HG02970 (cell line): ENCODE results near the gene AOAH.

Source experiments
- ATAC-seq: cut with Tn5 transposase; IDR thresholded peaks from one replicate; pipeline ENCODE4 v1.9.1; 2021; ENCODE audit warnings: mild to moderate bottlenecking, moderate library complexity, moderate number of reproducible peaks; ENCODE audit not compliant: unreplicated experiment, low FRiP score

The AOAH gene

GRCh38 chr7:36567699-36568451 is 156.4 kb downstream of the AOAH start:
- ATAC-seq, result no peak

GRCh38 chr7:36565792-36566356 is 158.4 kb downstream of the AOAH start:
- ATAC-seq, result no peak

DNA sequence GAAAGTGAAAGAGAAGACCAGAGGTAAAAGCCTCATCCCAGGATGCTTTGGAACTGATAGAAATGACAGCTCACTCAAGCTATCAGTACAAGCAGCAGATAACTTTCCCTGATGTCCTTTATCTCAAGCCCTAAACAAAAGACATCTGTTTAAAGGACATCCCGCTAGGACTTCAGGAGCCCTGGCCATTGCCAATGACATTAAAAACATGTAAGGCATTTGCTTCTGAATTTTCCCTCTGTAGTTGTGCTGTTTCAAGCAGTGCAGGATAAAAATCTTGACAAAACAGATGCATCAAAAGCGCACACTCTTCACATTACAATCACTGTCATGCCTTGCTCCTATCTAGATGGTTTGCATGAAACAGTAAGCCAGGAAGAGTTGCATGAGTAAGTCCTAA is 159.8 kb downstream of the AOAH start:
- ATAC-seq, result no peak

- no peak for ATAC-seq
Measured at GRCh38 chr7:36563706-36564327, 160.5 kb downstream of the AOAH start.

GRCh38 chr7:36562121-36562520 is 162.2 kb downstream of the AOAH start:
- no peak for ATAC-seq

DNA sequence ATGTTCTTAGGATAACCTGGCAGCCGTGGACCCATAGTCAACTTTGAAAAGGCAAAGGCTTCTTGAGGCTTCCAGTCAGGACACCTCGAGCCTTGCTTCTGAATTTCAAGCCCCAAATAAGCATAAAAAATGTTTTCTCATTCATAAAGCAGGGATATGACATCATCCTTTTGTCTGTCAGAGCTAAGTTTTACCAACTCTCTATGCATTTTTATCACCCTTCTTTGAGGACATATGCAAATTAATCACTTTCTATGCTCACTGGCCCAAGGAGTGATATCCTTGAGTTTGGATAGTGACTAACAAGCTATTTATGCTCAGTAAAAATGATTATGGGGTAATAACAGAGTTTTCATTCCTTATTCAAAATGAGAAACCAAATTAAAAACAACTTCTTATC is 175.3 kb downstream of the AOAH start:
- no peak for ATAC-seq

GRCh38 chr7:36547416-36547815 is 176.9 kb downstream of the AOAH start:
- ATAC-seq, result no peak

DNA sequence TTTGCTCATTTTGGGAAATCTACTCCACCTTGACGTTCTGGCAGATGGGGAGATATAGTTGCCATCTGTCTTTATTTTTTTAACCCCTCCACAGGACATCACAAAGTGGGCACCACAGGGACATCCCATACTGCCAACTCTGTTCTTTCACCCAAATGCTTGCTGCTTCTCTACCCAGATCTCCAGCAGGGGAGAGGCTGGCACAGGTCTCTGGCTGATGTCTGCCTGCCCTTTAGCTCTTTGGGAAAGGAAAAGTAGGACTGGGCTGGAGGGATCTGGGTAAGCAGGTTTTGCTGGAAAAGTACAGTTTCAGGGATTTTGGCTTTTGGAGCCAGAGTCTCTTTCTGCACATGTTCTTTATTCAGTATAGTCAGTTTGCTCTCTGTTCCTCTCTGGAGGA is 178.0 kb downstream of the AOAH start:
- ATAC-seq, result no peak

DNA sequence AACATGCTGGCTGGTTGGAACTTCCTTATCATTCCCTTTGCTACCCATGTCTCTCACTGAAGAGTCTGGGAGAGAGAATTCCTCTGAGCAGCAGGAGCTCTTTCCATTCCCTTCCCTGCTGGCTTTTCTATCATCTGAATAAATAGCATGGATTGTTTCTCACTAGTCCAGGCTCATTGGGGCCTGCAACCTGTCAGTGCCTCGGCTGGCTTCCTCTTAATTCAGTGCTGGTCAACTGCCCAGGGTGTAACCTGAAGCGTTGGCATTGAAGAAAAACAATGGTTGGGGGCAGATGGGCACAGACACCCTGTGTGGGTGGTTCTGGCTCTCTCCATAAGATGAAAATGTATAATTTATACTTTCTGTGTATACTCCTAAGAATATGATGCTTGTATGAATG is 179.0 kb downstream of the AOAH start:
- no peak for ATAC-seq

- no peak for ATAC-seq
Measured at GRCh38 chr7:36538126-36538525, 186.2 kb downstream of the AOAH start.

DNA sequence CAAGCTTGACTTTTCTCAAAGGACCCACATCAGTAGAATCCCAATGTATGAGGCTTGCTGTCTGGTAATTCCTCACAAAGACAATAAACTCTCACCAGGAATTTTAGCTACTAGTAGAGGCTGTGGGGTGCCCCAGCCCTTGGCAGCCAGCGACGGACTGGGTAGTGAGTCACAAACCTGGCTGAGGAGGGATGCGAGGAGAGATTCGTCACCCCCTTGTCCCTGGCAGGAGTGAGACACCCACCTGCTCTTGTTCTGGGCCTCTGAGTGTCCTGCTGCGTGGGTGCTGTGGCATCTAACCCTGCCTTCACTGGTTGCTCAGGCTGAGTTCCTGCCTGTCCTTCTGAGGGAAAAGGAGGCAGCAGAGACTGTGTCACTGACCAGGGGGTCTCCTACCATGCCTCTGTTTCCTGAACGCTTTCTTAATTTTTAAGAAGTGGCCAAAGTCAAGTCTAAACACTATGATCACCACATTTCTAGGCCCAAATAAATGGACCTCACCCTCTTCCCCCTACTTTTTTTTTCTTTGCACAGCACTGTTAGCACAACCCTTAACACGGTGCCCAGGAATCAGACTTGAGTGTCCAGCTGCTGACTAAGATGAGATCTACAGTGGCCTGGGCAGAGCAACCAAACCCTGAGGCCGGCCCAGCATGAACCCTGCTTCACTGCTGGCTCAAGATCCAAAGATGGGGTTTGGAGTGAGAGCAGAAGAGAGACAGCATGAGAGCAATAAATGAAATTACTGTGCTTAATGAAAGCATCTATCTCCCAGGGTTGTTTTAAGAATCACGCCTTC is 188.2 kb downstream of the AOAH start:
- no peak for ATAC-seq

DNA sequence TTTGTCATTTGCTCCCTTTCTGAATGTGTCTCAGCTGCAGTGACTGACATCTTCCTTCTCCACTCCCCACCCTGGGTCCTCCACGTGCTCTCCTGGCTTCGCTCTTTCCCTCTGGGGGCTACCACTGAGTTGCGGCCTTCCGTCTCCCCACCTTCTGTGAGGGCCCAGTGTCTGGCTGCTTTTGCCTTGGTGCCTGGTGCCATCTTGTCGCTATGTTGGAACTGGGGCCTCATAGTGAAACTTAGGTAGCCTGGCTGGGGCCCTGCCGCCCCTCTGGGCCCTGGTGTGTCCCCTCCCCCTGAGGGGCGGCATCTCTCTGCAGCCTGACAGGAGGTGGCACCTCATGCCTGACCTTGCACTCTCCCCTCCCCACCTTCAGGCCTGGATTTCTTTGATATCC is 190.6 kb downstream of the AOAH start:
- no peak for ATAC-seq

GRCh38 chr7:36532981-36533499 is 191.3 kb downstream of the AOAH start:
- no peak for ATAC-seq

GRCh38 chr7:36531951-36532350 is 192.3 kb downstream of the AOAH start:
- ATAC-seq, result no peak

- no peak for ATAC-seq
Measured at GRCh38 chr7:36530456-36530855, 193.8 kb downstream of the AOAH start.

DNA sequence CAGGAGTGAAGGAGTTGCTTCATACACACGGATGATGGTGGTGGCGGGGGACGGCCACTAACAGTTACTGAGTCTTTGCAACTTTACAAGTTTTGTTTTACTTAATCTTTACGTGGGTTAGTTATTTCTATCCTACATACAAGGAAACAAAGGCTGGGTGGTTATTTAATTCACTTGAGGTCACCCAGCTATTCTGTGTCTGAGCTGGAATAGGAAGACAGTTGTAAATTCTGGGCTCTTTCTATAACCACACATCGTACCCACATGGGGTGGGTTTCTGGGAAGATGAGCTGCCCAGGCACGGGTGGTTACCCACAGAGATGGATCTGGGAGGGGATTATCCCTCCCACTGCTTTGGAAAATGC is 196.8 kb downstream of the AOAH start:
- no peak for ATAC-seq

DNA sequence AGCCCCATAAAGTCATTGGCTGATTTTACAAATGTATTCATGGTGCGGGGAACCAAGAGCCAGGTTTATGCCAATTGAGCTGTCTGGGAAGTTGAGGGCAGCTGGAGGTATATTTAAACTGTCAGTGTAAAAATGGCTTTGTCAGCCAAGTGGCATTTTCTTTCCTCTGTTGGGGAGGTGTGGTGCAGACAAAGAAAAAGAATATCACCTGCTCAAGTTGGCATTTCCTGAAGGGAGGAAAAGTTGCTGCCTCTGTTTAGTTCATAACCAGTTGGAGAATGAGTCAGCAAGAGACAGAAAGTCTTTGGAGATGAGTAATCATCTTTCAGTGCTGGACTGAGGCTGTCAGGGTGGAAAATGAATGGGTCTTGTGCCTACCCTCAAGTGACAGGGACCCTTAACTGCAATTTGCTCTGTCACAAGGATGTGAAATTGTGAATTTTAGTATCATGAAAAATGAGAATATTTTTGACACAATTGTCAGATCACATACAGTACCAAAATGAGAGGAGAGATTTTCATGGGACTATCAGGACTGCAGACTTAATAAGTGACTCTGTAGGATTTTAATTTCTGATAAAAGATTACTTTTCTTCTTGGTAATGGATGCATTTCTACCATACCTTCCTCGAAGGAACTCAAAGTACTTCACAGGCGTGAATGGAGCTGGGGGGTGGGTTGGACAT is 197.3 kb downstream of the AOAH start:
- ATAC-seq, result no peak

DNA sequence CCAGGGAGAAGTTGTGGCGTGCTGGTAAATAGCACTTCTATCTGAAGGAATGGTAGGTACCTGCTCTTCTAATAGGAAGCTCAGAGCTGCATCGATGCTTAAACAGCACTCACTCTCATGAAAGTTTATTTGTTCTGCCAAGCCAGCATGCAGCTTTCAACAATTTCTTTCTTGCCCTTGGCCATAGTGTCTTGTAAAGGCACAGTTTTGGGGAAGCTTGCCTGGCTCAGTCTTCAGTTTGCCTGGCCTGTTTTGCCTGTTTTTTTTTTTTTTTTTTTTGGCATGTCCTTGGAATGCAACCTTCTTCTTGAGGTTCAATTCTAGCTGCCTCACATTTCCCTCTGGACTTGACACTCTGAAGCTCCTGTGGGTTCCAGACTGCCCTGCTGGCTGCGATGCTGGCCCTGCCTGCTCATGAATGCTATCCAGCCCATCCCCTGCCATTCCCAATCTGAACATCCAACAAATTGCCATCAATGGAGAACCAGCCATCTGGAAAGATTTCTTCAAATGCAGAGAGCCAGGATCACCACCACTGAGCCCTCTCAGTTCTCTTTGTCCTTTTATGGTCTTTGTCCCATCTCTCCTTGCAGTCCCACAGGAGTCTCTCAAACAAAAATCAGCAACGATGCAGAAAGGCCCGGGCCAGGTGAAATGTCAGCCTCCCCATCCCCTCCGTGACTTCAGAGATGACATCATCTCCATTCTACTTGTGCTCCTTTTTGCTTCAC is 200.8 kb downstream of the AOAH start:
- ATAC-seq, result no peak

GRCh38 chr7:36522453-36523007 is 201.8 kb downstream of the AOAH start:
- no peak for ATAC-seq
